Measurements from ENCODE around the gene LRP8. TPM values are rescaled to one million over a fixed set of nuclear protein-coding genes. Genes with fewer than 3 reads are reported as not detected.
A peak's percentile ranks its signal among the peaks of the same experiment; 100 is the strongest.

LRP8 gene
- total and polyA plus RNA-seq, 2 donors from 2014 or later = 1.4 to 6.9 TPM

DNA sequence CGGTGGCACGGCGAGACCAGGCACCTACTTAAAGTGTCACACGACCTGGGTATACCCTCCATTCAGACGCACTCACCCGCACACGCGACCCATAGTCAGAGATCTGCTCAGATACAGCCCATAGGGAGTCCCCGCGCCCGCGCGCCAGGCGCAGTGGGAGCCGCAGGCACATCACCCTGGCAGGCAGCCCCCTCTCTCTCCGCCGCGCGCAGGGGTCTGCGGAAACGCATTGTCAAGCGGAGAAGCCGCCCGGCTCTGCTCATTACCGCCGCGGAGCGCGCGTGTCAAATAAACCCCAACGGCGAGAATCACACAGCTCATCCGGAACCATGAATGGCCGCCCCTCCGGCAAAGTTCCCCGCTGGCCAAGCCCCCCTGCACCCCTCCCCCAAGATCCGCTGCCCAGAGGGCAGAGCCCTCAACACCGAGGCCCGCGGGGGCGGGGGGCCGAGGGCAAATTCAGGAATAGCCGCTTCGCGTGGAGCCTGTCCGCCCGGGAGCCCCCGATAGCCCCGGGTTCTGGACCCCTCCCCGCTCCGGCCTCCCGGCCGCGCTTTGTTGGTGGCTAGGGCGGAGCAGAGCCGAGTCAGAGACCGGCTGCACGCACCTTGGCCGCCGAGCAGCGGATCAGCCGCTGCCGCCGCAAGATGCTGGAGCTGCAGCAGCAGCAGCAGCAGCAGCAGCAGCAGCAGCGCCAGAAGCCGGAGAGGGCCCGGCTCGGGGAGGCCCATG, 522 bp downstream of the LRP8 start:
- H3K27ac ChIP-seq (ENCODE audit: low read depth in 2 of 2, low read length in 2 of 2) = no peak overlapping the region
- no peaks in the 10 kb centered on the region for H3K9me3 ChIP-seq (ENCODE audit: control insufficient read depth in 2 of 3, insufficient read depth in 1 of 3, low read length in 3 of 3)
- no peaks in the 10 kb centered on the region for H3K36me3 ChIP-seq (ENCODE audit: control insufficient read depth in 2 of 3, insufficient read depth in 3 of 3, low read length in 3 of 3)
- FAIRE-seq (no peak), DNase-seq (peak; percentile 62 to 85 (median 72))
- peak overlapping the region in 2 of 3 donors; percentile 46 to 51 for H3K9ac ChIP-seq (ENCODE audit: low read length in 3 of 3)
- intact Hi-C loops (cut with DNase I) = no loop called here
- TF ChIP-seq, protein P1, sequence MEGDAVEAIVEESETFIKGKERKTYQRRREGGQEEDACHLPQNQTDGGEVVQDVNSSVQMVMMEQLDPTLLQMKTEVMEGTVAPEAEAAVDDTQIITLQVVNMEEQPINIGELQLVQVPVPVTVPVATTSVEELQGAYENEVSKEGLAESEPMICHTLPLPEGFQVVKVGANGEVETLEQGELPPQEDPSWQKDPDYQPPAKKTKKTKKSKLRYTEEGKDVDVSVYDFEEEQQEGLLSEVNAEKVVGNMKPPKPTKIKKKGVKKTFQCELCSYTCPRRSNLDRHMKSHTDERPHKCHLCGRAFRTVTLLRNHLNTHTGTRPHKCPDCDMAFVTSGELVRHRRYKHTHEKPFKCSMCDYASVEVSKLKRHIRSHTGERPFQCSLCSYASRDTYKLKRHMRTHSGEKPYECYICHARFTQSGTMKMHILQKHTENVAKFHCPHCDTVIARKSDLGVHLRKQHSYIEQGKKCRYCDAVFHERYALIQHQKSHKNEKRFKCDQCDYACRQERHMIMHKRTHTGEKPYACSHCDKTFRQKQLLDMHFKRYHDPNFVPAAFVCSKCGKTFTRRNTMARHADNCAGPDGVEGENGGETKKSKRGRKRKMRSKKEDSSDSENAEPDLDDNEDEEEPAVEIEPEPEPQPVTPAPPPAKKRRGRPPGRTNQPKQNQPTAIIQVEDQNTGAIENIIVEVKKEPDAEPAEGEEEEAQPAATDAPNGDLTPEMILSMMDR (IDR thresholded peaks at IDR 0.05; ENCODE audit: borderline replicate concordance, extremely low read depth, insufficient read depth) = no peak
- no peaks in the 10 kb centered on the region for H3K27me3 ChIP-seq (ENCODE audit: control insufficient read depth, insufficient read depth, low read length)
- peaks cover 0 to 9% (median 0%) of the 10 kb centered on the region in 3 donors for H3K4me1 ChIP-seq (ENCODE audit: control insufficient read depth in 2 of 3, insufficient read depth in 2 of 3, low read depth in 1 of 3, low read length in 3 of 3)
- peak overlapping the region; percentile 35 to 56 (median 48) for H3K4me3 ChIP-seq (ENCODE audit: low read length in 3 of 3)

DNA sequence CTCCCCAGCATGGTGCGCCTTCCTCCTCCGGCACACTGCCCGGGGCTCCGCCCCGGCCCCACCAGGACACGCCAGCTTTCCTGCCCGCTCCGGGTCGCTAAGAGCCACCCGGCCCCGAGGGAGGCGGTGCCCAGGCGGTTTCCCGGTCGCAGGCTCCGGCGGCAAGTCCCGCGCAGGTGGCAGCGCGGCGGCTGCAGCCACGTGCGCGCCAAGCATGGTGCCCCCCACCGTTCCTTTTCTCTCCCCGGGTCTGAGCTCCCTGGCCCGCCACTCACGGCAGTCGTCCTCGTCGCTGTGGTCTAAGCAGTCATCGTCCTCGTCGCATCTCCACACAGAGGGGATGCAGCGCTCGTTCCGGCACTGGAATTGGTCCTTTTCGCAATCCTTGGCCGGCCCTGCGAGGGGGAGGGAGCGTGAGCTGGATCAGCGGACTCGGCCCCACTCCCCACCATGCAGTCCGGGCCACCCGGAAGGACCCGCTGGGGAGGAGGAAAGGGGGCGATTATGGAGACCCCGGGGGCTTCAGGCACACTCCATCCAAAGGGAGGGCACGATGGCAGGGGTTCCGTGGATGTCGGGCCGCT, 1.2 kb downstream of the LRP8 start:
- peak overlapping the region; percentile 35 to 56 (median 48) for H3K4me3 ChIP-seq (ENCODE audit: low read length in 3 of 3)
- H3K27me3 ChIP-seq (ENCODE audit: control insufficient read depth, insufficient read depth, low read length) = no peaks in the 10 kb centered on the region
- peaks cover 0 to 9% (median 0%) of the 10 kb centered on the region in 3 donors for H3K4me1 ChIP-seq (ENCODE audit: control insufficient read depth in 2 of 3, insufficient read depth in 2 of 3, low read depth in 1 of 3, low read length in 3 of 3)
- no peaks in the 10 kb centered on the region for H3K9me3 ChIP-seq (ENCODE audit: control insufficient read depth in 2 of 3, insufficient read depth in 1 of 3, low read length in 3 of 3)
- FAIRE-seq = no peak
- TF ChIP-seq, protein P1 (IDR thresholded peaks at IDR 0.05; ENCODE audit: borderline replicate concordance, extremely low read depth, insufficient read depth) = no peak
- H3K27ac ChIP-seq (ENCODE audit: low read depth in 2 of 2, low read length in 2 of 2) = no peak overlapping the region
- H3K9ac ChIP-seq (ENCODE audit: low read length in 3 of 3) = peak overlapping the region in 2 of 3 donors; percentile 46 to 51
- peak in 2 of 5 donors; percentile 37 to 83 for DNase-seq
- H3K36me3 ChIP-seq (ENCODE audit: control insufficient read depth in 2 of 3, insufficient read depth in 3 of 3, low read length in 3 of 3) = no peaks in the 10 kb centered on the region
- intact Hi-C loops (cut with DNase I) = no loop called here

DNA sequence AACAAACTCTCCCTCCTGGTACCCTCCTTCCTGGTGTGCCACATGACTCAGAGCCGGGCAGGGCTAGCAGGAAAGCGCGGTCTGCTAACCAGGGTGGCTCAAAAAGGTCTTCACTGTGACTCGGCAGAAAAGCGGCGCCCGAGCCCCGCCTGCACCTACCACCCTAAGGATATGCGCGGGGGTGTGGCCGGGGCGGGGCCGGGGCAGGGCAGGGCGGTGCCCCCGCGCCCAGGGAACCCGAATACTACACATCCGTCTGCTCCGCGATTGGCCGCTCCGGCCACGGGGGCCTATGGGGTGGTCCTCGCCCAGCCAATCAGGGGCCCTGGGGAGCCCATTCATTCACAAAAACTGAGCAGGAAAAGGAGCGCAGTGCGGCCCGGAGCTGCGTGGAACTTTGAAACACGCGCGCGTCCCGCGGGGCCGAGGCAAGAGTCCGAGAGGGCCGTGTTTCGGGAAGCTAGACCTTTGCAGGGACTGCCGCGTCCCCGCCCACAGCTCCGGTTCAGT, 1.7 kb downstream of the LRP8 start:
- no peaks in the 10 kb centered on the region for H3K36me3 ChIP-seq (ENCODE audit: control insufficient read depth in 2 of 3, insufficient read depth in 3 of 3, low read length in 3 of 3)
- FAIRE-seq (no peak), DNase-seq (peak; percentile 81 to 97 (median 90))
- H3K4me3 ChIP-seq (ENCODE audit: low read length in 3 of 3) = peak overlapping the region; percentile 23 to 56 (median 48)
- no peaks in the 10 kb centered on the region for H3K27me3 ChIP-seq (ENCODE audit: control insufficient read depth, insufficient read depth, low read length)
- TF ChIP-seq, protein P1 (IDR thresholded peaks at IDR 0.05; ENCODE audit: borderline replicate concordance, extremely low read depth, insufficient read depth) = no peak
- peak overlapping the region in 1 of 3 donors; percentile 4 for H3K9ac ChIP-seq (ENCODE audit: low read length in 3 of 3)
- no peak overlapping the region for H3K27ac ChIP-seq (ENCODE audit: low read depth in 2 of 2, low read length in 2 of 2)
- no peaks in the 10 kb centered on the region for H3K9me3 ChIP-seq (ENCODE audit: control insufficient read depth in 2 of 3, insufficient read depth in 1 of 3, low read length in 3 of 3)
- peaks cover 0 to 9% (median 0%) of the 10 kb centered on the region in 3 donors for H3K4me1 ChIP-seq (ENCODE audit: control insufficient read depth in 2 of 3, insufficient read depth in 2 of 3, low read depth in 1 of 3, low read length in 3 of 3)
- intact Hi-C loops (cut with DNase I) = no loop called here

Measured in kidney (tissue), 14 donors.